ENCODE measurements around the gene SETBP1.
A peak's percentile ranks its signal among the peaks of the same experiment; 100 is the strongest.

DNA sequence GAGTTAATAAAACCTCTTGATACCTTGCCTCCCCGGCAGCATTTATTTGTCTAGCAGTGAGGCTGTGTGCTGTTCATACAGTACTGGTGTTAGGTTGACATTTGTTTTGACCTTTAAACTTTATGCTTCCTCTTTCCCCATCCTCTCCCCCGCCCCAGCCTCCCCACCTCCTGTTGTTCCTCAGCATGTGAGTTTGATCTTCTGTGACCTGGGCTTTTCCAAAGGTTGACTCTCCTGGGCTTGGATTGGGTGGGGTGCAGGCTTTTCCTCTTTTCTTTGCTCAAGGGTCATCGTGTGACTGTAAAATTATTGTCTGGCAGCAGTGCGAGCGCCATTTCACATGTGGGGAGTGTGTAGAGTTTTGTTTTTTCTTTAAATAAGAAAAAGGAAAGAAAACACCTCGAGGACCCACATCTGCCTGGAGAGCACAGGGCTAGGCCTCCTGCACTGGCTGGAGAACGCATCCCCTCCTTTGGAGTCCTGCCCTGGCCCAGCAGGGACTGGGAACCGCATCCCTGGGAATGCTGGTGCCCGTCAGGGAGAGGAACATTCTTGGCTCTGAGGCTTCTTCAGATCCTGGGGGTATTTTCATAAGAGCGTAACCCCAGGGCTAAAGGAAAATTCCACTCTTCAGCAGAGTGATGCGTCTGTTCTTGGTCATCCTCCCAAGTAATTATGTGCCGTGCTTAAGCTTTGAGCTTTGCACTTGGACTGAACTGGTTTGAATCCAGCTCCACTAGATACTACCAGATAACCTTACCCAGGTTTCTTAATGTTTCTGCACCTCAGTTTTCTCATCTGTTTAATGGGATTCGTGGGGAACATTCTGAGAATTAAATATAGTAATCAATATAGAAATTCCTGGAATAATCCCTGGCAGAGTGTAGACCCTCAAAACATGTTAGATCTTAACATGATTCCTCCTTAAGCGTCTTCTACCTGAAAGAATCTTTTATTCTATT is 91.5 kb downstream of the SETBP1 start:
- TF ChIP-seq SRF (IDR thresholded peaks at IDR 0.05; ENCODE audit: low read depth, low read length) (no peak), EZH2 (conservative IDR thresholded peaks at IDR 0.05; ENCODE audit: low read depth, low read length) (no peak), SP1 (IDR thresholded peaks at IDR 0.05) (no peak), SP1 (CRISPR knock-in tag; IDR thresholded peaks at IDR 0.05) (no peak), HDAC6 (IDR thresholded peaks at IDR 0.05; ENCODE audit: low read depth, low read length) (no peak), CEBPB (IDR thresholded peaks at IDR 0.05; ENCODE audit: borderline replicate concordance, low read depth, low read length) (no peak), ATF7 (IDR thresholded peaks at IDR 0.05) (no peak), ATF7 (CRISPR knock-in tag; IDR thresholded peaks at IDR 0.05) (no peak), KDM5A (IDR thresholded peaks at IDR 0.05; ENCODE audit: borderline replicate concordance, low read length) (no peak)
- TF ChIP-seq, protein P1, sequence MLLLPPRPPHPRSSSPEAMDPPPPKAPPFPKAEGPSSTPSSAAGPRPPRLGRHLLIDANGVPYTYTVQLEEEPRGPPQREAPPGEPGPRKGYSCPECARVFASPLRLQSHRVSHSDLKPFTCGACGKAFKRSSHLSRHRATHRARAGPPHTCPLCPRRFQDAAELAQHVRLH (CRISPR knock-in tag; IDR thresholded peaks at IDR 0.05; ENCODE audit: borderline replicate concordance, low read depth), result no peak
- TF ChIP-seq, protein P2, sequence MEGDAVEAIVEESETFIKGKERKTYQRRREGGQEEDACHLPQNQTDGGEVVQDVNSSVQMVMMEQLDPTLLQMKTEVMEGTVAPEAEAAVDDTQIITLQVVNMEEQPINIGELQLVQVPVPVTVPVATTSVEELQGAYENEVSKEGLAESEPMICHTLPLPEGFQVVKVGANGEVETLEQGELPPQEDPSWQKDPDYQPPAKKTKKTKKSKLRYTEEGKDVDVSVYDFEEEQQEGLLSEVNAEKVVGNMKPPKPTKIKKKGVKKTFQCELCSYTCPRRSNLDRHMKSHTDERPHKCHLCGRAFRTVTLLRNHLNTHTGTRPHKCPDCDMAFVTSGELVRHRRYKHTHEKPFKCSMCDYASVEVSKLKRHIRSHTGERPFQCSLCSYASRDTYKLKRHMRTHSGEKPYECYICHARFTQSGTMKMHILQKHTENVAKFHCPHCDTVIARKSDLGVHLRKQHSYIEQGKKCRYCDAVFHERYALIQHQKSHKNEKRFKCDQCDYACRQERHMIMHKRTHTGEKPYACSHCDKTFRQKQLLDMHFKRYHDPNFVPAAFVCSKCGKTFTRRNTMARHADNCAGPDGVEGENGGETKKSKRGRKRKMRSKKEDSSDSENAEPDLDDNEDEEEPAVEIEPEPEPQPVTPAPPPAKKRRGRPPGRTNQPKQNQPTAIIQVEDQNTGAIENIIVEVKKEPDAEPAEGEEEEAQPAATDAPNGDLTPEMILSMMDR (CRISPR knock-in tag; IDR thresholded peaks at IDR 0.05), result no peak
- TF ChIP-seq, protein P3, sequence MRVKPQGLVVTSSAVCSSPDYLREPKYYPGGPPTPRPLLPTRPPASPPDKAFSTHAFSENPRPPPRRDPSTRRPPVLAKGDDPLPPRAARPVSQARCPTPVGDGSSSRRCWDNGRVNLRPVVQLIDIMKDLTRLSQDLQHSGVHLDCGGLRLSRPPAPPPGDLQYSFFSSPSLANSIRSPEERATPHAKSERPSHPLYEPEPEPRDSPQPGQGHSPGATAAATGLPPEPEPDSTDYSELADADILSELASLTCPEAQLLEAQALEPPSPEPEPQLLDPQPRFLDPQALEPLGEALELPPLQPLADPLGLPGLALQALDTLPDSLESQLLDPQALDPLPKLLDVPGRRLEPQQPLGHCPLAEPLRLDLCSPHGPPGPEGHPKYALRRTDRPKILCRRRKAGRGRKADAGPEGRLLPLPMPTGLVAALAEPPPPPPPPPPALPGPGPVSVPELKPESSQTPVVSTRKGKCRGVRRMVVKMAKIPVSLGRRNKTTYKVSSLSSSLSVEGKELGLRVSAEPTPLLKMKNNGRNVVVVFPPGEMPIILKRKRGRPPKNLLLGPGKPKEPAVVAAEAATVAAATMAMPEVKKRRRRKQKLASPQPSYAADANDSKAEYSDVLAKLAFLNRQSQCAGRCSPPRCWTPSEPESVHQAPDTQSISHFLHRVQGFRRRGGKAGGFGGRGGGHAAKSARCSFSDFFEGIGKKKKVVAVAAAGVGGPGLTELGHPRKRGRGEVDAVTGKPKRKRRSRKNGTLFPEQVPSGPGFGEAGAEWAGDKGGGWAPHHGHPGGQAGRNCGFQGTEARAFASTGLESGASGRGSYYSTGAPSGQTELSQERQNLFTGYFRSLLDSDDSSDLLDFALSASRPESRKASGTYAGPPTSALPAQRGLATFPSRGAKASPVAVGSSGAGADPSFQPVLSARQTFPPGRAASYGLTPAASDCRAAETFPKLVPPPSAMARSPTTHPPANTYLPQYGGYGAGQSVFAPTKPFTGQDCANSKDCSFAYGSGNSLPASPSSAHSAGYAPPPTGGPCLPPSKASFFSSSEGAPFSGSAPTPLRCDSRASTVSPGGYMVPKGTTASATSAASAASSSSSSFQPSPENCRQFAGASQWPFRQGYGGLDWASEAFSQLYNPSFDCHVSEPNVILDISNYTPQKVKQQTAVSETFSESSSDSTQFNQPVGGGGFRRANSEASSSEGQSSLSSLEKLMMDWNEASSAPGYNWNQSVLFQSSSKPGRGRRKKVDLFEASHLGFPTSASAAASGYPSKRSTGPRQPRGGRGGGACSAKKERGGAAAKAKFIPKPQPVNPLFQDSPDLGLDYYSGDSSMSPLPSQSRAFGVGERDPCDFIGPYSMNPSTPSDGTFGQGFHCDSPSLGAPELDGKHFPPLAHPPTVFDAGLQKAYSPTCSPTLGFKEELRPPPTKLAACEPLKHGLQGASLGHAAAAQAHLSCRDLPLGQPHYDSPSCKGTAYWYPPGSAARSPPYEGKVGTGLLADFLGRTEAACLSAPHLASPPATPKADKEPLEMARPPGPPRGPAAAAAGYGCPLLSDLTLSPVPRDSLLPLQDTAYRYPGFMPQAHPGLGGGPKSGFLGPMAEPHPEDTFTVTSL (CRISPR knock-in tag; IDR thresholded peaks at IDR 0.05; ENCODE audit: borderline replicate concordance), result peak; percentile 75; the same call in 1 of the 2 replicates
- TF ChIP-seq, protein P4, sequence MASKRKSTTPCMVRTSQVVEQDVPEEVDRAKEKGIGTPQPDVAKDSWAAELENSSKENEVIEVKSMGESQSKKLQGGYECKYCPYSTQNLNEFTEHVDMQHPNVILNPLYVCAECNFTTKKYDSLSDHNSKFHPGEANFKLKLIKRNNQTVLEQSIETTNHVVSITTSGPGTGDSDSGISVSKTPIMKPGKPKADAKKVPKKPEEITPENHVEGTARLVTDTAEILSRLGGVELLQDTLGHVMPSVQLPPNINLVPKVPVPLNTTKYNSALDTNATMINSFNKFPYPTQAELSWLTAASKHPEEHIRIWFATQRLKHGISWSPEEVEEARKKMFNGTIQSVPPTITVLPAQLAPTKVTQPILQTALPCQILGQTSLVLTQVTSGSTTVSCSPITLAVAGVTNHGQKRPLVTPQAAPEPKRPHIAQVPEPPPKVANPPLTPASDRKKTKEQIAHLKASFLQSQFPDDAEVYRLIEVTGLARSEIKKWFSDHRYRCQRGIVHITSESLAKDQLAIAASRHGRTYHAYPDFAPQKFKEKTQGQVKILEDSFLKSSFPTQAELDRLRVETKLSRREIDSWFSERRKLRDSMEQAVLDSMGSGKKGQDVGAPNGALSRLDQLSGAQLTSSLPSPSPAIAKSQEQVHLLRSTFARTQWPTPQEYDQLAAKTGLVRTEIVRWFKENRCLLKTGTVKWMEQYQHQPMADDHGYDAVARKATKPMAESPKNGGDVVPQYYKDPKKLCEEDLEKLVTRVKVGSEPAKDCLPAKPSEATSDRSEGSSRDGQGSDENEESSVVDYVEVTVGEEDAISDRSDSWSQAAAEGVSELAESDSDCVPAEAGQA (IDR thresholded peaks at IDR 0.05; ENCODE audit: low read depth), result 0 out of 2 replicates have a peak, but pooled peaks have one; percentile 31
- TF ChIP-seq, protein P4 (CRISPR knock-in tag; IDR thresholded peaks at IDR 0.05; ENCODE audit: borderline replicate concordance), result no peak
